NB4 (cell line): ENCODE data around the gene PKNOX2.

Experiments used
- DNase-seq: peaks from one replicate; pipeline ENCODE4 v3.0.0; 2010; ENCODE audit warnings: low read depth
- H3K4me3 ChIP-seq: one replicate; pipeline ENCODE4 v1.5.1; 2011; ENCODE audit warnings: mild to moderate bottlenecking, low read depth, low read length, moderate library complexity
- MYC ChIP-seq: IDR thresholded peaks from 2 replicates; pipeline ENCODE4 v1.6.1; 2011; ENCODE audit warnings: low read depth, low read length
- POLR2A ChIP-seq: IDR thresholded peaks from 2 replicates; pipeline ENCODE4 v1.6.1; 2011; ENCODE audit warnings: mild to moderate bottlenecking; ENCODE audit not compliant: insufficient read length; ENCODE audit errors: extremely low read depth
- TF ChIP-seq, protein P1 (sequence below): IDR thresholded peaks from 2 replicates; pipeline ENCODE4 v1.6.1; 2011; ENCODE audit warnings: low read depth, low read length
- TF ChIP-seq, protein P2 (sequence below): IDR thresholded peaks from one replicate; pipeline ENCODE4 v1.5.1; 2012; ENCODE audit warnings: low read depth, low read length

The PKNOX2 gene

DNA sequence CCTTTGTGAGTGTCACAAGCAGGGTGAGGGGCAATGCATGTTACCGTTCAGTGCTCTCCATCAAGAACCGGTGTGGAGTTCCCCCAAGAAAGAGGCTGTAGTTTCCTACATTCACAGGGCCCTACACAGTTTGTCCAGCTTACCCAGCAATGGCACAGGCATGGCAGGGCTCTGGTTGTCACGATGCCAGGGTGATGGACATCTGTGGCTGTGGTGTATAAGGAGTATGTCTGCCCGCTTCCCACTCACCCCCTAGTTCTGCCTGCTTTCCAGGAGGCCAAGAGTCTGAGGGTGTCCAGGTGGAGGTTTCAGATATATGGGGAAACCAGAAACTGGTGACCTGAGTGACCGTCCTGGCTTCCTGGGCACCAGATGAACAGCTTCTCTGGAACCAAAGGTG, 116.1 kb downstream of the PKNOX2 start:
- TF ChIP-seq, protein P1, sequence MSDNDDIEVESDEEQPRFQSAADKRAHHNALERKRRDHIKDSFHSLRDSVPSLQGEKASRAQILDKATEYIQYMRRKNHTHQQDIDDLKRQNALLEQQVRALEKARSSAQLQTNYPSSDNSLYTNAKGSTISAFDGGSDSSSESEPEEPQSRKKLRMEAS, result no peak
- TF ChIP-seq MYC, result no peak
- TF ChIP-seq POLR2A, result no peak
- TF ChIP-seq, protein P2, sequence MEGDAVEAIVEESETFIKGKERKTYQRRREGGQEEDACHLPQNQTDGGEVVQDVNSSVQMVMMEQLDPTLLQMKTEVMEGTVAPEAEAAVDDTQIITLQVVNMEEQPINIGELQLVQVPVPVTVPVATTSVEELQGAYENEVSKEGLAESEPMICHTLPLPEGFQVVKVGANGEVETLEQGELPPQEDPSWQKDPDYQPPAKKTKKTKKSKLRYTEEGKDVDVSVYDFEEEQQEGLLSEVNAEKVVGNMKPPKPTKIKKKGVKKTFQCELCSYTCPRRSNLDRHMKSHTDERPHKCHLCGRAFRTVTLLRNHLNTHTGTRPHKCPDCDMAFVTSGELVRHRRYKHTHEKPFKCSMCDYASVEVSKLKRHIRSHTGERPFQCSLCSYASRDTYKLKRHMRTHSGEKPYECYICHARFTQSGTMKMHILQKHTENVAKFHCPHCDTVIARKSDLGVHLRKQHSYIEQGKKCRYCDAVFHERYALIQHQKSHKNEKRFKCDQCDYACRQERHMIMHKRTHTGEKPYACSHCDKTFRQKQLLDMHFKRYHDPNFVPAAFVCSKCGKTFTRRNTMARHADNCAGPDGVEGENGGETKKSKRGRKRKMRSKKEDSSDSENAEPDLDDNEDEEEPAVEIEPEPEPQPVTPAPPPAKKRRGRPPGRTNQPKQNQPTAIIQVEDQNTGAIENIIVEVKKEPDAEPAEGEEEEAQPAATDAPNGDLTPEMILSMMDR, result no peak
- H3K4me3 ChIP-seq, result no peak overlapping the region
- DNase-seq, result no peak

DNA sequence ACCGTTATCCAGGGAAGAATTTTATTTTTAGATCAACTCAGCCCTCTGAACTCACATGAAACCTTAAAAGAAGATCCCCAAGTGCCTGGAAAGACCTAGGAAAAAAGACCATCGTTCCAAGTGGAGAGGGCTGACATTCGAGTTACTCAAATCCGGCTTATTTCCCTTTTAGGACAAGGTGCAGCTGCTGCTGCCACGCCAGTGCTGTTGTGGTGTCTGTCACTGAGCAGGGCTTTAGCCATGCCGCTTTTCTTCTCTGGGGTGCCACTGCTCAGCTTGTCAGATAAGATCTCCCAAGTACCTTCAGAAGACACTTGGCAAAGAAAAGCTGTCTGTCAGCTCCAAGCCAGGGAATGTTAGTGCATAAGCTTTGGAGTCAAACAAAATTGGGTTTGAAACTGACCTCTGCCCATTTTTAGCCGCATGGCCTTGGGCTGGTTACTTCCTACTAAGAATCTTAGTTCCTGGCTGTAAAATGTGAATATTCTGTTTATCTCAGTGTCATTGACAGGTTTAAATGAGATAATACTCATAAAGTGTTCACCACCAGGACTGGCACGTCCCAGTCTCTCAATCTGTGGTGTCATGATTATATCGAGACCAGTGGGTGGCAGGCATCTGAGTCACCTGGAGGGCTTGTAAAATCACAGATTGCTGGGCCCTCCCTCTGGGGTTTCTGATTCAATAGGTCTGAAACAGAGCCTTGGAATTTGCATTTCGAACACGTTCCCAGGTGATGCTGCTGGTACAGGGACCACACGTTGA, 117.5 kb downstream of the PKNOX2 start:
- TF ChIP-seq, protein P1, result no peak
- TF ChIP-seq POLR2A (no peak), MYC (no peak)
- TF ChIP-seq, protein P2, result no peak
- H3K4me3 ChIP-seq, result no peak overlapping the region
- no peak for DNase-seq

DNA sequence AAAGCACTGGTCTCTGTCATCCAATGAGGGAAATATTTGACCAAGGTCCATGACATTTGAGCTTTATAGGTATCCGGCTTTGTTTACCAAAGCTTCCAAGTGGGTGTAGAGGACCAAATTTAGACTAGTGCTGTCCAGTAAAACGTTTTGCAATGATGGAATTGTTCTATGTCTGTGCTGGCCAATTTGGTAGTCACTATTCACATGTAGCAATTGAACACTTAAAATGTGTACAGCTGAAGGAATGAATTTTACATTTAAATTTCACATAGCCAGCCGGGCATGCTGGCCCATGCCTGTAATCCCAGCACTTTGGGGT, 118.0 kb downstream of the PKNOX2 start:
- no peak overlapping the region for H3K4me3 ChIP-seq
- DNase-seq, result no peak
- TF ChIP-seq, protein P1, result no peak
- TF ChIP-seq, protein P2, result no peak
- no peak for TF ChIP-seq MYC
- TF ChIP-seq POLR2A, result no peak

DNA sequence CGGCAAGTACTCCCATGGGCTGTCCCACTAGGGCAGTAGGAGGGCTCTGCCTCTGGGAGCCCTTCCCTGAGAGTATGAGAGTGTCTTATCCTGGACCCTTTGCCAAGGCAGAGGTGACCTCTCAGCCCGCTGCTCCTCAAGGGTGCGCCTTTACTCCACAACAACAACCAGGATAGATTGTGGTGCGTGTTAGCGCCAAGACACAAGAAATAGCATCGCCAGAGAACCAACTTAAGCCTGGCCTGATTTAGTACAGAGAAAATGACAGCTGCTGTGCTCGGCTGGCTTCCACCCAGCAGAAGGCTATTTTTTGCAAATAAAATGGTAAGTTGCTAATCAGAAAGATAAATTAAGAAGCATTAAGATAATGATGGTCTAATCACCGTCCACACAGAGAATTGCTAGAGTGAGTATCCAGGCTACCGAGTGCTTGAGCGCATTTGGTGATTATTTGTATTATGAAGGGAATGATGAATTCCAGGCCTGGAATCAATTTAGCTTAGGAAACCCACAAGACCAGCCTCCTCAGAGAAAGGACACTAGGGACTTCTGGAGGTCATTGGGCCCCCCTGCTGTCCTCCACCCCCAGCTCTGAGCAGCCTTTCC, 119.8 kb downstream of the PKNOX2 start:
- no peak for DNase-seq
- H3K4me3 ChIP-seq, result no peak overlapping the region
- TF ChIP-seq, protein P2, result no peak
- TF ChIP-seq, protein P1, result no peak
- TF ChIP-seq MYC, result no peak
- TF ChIP-seq POLR2A, result no peak

DNA sequence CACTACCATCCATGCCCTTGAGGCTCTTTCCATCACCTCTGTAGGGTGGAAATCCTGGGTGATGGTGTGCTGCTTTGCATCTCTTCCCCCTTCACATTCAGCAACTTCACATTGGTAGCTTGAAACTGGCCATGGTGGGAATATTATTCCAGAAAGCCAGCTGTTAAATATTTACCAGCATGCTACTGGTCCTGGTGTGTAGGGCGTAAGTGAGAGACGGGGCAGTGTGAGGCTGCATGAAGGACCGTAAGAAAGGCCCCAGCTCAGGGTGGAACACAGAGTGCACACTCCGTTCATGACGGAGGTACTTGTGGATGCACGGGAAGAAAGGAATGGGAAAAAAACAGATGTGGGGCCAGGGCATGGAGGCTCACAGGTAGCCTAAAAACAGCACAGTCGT, 121.3 kb downstream of the PKNOX2 start:
- no peak overlapping the region for H3K4me3 ChIP-seq
- TF ChIP-seq, protein P1, result no peak
- TF ChIP-seq MYC (no peak), POLR2A (no peak)
- TF ChIP-seq, protein P2, result no peak
- no peak for DNase-seq
